HK-2 (cell line): ENCODE results near the gene ABO.
"Not testable (repeated sequence)": the region's sequence is repeated elsewhere in the genome, so short reads cannot be mapped to it uniquely, and the experiment has no call there.

ENCODE experiments used
- DNase-seq: peaks from one replicate; pipeline ENCODE4 v3.0.0-alpha.2; 2018; ENCODE audit not compliant: unreplicated experiment

ABO gene

GRCh38 chr9:133225171-133226011 lies 49.6 kb downstream of the ABO start:
- no peak for DNase-seq

- no peak for DNase-seq
Observed at GRCh38 chr9:133224762-133225161, 50.2 kb downstream of the ABO start.

GRCh38 chr9:133223159-133223756 lies 51.7 kb downstream of the ABO start:
- DNase-seq, result not testable (repeated sequence)

- DNase-seq, result not testable (repeated sequence)
Observed at GRCh38 chr9:133221994-133222393, 53.0 kb downstream of the ABO start.

- no peak for DNase-seq
Observed at GRCh38 chr9:133221177-133221809, 53.7 kb downstream of the ABO start.

GRCh38 chr9:133218049-133218975 lies 56.7 kb downstream of the ABO start:
- not testable (repeated sequence) for DNase-seq

- DNase-seq, result not testable (repeated sequence)
Observed at GRCh38 chr9:133217333-133217988, 57.5 kb downstream of the ABO start.

GRCh38 chr9:133214276-133214675 lies 60.7 kb downstream of the ABO start:
- not testable (repeated sequence) for DNase-seq

- no peak for DNase-seq
Observed at GRCh38 chr9:133210609-133211008, 64.4 kb downstream of the ABO start.

- no peak for DNase-seq
Observed at GRCh38 chr9:133210202-133210532, 64.8 kb downstream of the ABO start.

GRCh38 chr9:133209327-133210201 lies 65.4 kb downstream of the ABO start:
- not testable (repeated sequence) for DNase-seq

- not testable (repeated sequence) for DNase-seq
Observed at GRCh38 chr9:133208880-133209300, 66.1 kb downstream of the ABO start, which contains the start of gene OBP2B. TSS of gene OBP2B (minus strand) at chr9:133209250. CDS start at chr9:133209199, 51 bp downstream.

GRCh38 chr9:133208171-133208879 lies 66.7 kb downstream of the ABO start:
- not testable (repeated sequence) for DNase-seq

- DNase-seq, result no peak
Observed at GRCh38 chr9:133207540-133208170, 67.3 kb downstream of the ABO start.

GRCh38 chr9:133207021-133207531 lies 67.9 kb downstream of the ABO start:
- no peak for DNase-seq

GRCh38 chr9:133205996-133206931 lies 68.7 kb downstream of the ABO start:
- DNase-seq, result no peak

- DNase-seq, result not testable (repeated sequence)
Observed at GRCh38 chr9:133205481-133205887, 69.5 kb downstream of the ABO start.
